ENCODE measurements around the gene ADGRD1. TPM values are rescaled to one million over a fixed set of nuclear protein-coding genes. Genes with fewer than 3 reads are reported as not detected.
"Not testable (repeated sequence)": the region's sequence is repeated elsewhere in the genome, so short reads cannot be mapped to it uniquely, and the experiment has no call there.

ADGRD1 gene
- total RNA-seq, 2 experiments from 2014 or later = 0.27 to 0.65 TPM

DNA sequence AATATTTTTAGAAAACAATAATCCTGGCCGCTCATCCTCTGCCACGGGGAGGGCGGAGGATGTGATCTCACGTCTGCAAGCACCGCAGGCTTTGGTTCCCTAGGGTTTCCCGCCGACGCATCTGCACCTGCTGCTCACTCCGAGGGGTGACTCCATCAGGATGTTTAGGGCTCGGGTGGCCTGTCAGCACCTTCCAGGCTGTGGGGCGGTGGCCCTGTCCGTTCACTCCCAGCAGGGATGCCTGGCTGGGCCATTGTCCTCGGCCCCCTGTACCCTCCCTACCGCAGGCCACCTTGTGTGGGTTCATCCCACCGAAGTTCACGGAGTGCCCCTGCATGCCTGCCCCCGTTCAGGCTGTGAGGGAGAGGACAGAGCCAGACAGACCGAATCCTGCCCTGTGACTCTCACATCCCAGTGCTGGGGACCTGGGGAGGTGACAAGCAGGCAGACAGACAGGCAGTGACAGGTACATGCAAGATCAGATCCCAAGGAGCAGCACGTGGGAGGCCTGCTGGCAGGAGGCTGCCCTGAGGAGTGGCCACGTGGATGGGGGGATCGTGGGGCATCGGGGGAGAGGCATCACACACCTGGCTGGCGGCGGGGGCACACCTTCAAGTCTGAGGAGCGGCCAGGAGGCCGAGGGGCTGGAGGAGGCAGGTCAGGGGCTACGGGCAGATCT is 112.6 kb downstream of the ADGRD1 start:
- Mint-ChIP-seq H3K4me1 (ENCODE audit: low read depth) (no peaks in the 10 kb centered on the region), H3K27ac (no peak overlapping the region), H3K36me3 (ENCODE audit: low read depth) (no peaks in the 10 kb centered on the region), H3K9me3 (no peaks in the 10 kb centered on the region), H3K27me3 (peaks cover 12% of the 10 kb centered on the region), H3K4me3 (no peak overlapping the region)
- ChIA-PET POLR2A (no interaction called here), CTCF (no interaction called here)
- no peak for DNase-seq
- intact Hi-C loops (cut with micrococcal nuclease) = no loop called here
- no peak for ATAC-seq
- TF ChIP-seq, protein P1, sequence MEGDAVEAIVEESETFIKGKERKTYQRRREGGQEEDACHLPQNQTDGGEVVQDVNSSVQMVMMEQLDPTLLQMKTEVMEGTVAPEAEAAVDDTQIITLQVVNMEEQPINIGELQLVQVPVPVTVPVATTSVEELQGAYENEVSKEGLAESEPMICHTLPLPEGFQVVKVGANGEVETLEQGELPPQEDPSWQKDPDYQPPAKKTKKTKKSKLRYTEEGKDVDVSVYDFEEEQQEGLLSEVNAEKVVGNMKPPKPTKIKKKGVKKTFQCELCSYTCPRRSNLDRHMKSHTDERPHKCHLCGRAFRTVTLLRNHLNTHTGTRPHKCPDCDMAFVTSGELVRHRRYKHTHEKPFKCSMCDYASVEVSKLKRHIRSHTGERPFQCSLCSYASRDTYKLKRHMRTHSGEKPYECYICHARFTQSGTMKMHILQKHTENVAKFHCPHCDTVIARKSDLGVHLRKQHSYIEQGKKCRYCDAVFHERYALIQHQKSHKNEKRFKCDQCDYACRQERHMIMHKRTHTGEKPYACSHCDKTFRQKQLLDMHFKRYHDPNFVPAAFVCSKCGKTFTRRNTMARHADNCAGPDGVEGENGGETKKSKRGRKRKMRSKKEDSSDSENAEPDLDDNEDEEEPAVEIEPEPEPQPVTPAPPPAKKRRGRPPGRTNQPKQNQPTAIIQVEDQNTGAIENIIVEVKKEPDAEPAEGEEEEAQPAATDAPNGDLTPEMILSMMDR (IDR thresholded peaks at IDR 0.05) = no peak

DNA sequence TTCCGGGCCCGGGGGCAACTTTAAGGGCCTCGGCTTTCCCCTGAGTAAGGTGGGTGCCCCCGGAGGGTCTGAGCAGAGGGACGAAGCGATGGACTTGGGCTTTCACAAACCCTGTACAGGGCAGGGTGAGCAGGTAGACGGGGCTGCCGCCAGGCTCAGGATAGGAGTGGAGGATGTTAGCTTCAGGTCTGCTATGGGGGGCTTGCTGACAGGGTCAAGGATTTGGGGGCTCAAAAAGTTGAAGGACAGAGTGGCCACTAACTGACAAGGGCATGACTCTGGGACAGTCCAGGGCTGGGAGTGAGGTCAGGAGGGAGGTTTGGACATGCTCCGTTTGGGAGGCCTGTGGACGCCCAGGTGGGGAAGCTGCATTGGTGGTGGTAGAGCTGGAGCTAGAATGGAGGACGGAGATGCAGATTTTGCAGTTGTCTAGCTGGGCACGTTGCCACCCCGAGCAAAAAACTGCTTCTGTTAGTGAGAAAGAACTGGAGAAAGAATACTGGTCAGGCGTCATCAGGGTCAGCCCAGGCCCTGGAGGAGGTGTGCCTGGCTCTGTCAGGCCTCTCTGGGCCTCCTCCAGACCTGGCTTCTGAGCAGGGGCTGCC is 113.3 kb downstream of the ADGRD1 start:
- ChIA-PET CTCF (no interaction called here), POLR2A (no interaction called here)
- no peaks in the 10 kb centered on the region for H3K9me3 Mint-ChIP-seq

DNA sequence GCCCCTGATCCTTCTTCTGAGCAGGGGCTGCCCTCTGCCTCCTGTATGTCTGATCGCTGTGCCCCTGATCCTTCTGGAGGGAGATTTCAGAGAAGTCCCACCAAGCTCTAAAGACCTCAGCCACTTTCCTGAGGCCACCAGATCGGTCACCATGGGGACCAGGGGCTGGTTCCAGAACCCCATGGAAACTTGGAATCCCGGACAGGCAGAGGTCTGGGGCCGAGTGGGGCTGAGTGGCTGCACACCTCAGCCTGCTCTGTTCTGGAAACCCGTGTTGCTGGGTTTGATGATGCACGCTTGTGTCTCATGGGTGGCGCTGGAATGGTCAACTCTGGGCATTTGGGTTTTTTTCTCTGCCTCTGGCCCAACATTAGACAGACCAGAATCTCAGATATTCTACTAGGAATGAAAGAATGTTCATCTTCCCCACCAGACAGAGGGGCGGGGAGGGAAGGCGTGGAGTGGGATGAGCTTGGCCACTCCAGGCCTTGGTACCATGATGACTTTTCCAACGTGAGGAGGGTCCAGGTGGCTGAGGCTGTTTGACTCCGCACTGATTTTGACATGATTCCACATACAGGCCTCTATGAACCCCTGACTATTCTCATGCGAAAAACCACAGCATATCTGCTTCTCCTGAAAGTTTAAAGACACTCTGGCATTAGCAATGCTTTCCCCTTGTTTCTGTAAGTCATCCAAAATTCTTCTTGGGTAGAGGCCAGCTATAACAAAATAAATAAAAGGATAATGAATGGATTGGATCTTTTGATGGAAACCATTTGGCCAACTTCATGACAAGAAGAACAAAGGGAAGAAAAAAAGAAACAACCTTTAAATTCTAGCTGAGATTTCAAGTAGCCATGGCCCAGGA is 114.5 kb downstream of the ADGRD1 start:
- H3K4me1 Mint-ChIP-seq (ENCODE audit: low read depth) = no peaks in the 10 kb centered on the region
- intact Hi-C loops (cut with micrococcal nuclease) = no loop called here

More for the DNA sequence above, 113.3 kb downstream of the ADGRD1 start:
- no peaks in the 10 kb centered on the region for H3K36me3 Mint-ChIP-seq (ENCODE audit: low read depth)
- H3K4me3 Mint-ChIP-seq = no peak overlapping the region
- no peak for ATAC-seq
- H3K4me1 Mint-ChIP-seq (ENCODE audit: low read depth) = no peaks in the 10 kb centered on the region
- DNase-seq = no peak
- TF ChIP-seq, protein P1 (IDR thresholded peaks at IDR 0.05) = no peak
- no peak overlapping the region for H3K27ac Mint-ChIP-seq
- intact Hi-C loops (cut with micrococcal nuclease) = no loop called here
- peaks cover 12% of the 10 kb centered on the region for H3K27me3 Mint-ChIP-seq

DNA sequence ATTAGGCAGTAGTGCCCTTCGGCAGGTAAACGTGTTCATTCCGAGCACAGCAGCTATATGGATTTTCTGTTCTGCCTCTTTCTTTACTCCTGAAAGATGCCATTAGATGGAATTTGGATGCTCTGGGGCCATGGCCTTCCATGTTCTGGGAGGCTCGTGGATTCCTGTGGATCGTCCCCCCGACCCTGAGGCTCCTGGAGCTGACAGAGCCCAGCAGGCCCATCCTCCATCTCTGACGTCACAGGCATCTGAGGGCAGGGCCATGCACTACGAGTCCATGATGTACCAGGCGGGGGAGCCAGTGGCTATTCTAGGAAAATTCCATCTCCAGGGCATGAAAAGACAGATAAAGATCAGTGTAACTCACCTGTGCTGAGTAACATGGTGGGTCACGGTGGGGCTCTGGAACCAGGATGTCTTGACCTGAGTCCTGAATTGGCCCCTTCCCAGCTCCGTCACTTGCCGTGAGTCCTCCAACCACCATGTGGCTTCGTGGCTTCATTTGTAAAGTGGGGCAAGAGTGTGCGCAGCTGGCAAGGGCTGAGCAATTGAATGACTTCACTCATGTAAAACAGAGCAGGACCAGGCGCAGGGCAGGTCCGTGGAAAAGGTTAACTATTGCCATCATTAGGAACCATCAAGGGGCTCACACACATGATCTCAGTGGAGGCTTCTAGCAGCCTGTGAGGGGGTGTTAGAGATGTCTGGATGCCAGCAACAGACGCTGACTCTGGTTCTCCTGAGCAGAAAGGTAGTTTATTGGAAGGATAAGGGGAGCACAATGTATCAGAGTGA is 115.4 kb downstream of the ADGRD1 start:
- H3K36me3 Mint-ChIP-seq (ENCODE audit: low read depth); H3K9me3 Mint-ChIP-seq; H3K27me3 Mint-ChIP-seq; H3K4me1 Mint-ChIP-seq (ENCODE audit: low read depth); intact Hi-C loops (cut with micrococcal nuclease); DNase-seq; H3K4me3 Mint-ChIP-seq; H3K27ac Mint-ChIP-seq: not testable (repeated sequence)
- POLR2A ChIA-PET = interaction anchor here (0.8 kb wide), 1 partner anchor 63 kb away, joined by 3 read pairs; no protein-coding TSS in a partner anchor
- CTCF ChIA-PET = interaction anchor here (1.6 kb wide), 1 partner anchor 36 kb away, joined by 5 read pairs; no protein-coding TSS in a partner anchor
- peak; percentile 34 for ATAC-seq

More for the DNA sequence above, 114.5 kb downstream of the ADGRD1 start:
- Mint-ChIP-seq H3K36me3 (ENCODE audit: low read depth) (no peaks in the 10 kb centered on the region), H3K9me3 (no peaks in the 10 kb centered on the region), H3K27ac (no peak overlapping the region), H3K27me3 (peaks cover 10% of the 10 kb centered on the region), H3K4me3 (no peak overlapping the region)
- POLR2A ChIA-PET = interaction anchor here (0.8 kb wide), 1 partner anchor 64 kb away, joined by 3 read pairs; no protein-coding TSS in a partner anchor
- ATAC-seq (no peak), DNase-seq (no peak)
- TF ChIP-seq, protein P1 (IDR thresholded peaks at IDR 0.05) = no peak
- CTCF ChIA-PET = interaction anchor here (1.6 kb wide), 1 partner anchor 37 kb away, joined by 5 read pairs; no protein-coding TSS in a partner anchor

DNA sequence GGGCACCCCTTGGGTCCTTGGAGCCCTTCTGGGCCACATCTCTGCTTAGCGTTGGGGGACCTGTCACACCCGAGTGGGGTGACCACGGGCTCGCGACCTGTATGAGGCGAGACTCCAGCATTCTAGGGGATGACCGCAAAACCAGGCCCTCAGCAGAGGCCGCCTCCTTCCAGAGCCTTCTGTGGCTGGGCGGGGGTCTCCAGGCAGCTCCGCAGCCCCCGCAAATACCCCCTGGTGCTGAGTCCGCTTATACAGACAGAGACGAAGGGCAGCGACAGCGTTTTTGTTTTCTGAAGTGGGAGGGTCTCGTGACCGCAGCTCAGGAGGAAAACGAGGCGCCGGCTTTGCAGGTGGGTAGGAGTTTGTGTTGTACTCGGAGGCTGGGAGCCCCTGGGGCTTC is 116.4 kb downstream of the ADGRD1 start:
- H3K27me3 Mint-ChIP-seq; H3K4me1 Mint-ChIP-seq (ENCODE audit: low read depth); H3K27ac Mint-ChIP-seq; CTCF ChIA-PET; ATAC-seq; H3K9me3 Mint-ChIP-seq; DNase-seq; intact Hi-C loops (cut with micrococcal nuclease); H3K36me3 Mint-ChIP-seq (ENCODE audit: low read depth); H3K4me3 Mint-ChIP-seq; POLR2A ChIA-PET: not testable (repeated sequence)

DNA sequence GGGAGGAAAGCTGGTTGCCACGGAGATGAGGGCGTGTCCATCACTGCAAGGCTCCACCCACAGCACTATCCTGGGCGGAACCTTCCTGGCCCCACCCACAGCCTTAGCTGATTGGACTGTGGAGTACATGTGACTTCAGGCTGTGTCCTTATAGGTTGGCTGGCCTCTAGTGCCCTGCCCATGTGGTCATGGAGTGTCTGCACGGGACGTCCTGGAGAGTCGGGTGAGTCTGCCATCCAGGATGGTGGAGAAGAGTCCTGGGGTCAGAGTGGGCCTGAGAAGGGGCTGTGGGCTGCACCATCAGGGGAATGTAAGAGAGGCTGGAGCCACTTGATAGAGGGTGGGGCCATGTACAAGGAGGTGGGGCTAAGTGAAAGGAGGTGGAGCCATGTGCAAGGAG is 117.0 kb downstream of the ADGRD1 start:
- H3K27ac Mint-ChIP-seq; H3K4me3 Mint-ChIP-seq; POLR2A ChIA-PET; H3K9me3 Mint-ChIP-seq; CTCF ChIA-PET; H3K27me3 Mint-ChIP-seq; intact Hi-C loops (cut with micrococcal nuclease); DNase-seq; H3K36me3 Mint-ChIP-seq (ENCODE audit: low read depth); H3K4me1 Mint-ChIP-seq (ENCODE audit: low read depth): not testable (repeated sequence)
- ATAC-seq = peak; percentile 49

DNA sequence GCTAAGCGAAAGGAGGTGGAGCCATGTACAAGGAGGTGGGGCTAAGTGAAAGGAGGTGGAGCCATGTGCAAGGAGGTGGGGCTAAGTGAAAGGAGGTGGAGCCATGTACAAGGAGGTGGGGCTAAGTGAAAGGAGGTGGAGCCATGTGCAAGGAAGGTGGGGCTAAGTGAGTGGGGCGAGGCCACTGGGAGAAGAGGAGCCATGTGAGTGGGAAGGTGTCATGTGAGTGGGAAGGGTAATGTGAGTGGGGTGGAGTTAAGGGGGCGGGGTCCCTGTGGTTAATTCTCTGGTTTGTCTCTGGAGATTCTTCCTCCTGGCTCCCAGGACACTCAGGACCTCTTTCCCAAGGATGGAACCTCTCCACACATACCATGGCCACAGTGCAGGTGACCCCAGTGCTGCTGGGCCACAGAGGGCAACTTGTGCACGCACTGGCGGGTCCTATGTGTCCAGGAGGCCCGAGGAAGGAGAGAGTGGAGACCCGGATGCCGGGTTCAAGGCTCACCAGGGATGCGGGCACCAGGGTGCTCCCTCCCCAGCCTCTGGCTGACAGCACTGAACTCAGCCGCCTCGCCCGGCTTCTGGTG is 117.6 kb downstream of the ADGRD1 start:
- H3K4me3 Mint-ChIP-seq; H3K9me3 Mint-ChIP-seq; H3K4me1 Mint-ChIP-seq (ENCODE audit: low read depth); H3K27ac Mint-ChIP-seq; POLR2A ChIA-PET; H3K36me3 Mint-ChIP-seq (ENCODE audit: low read depth); ATAC-seq; DNase-seq; intact Hi-C loops (cut with micrococcal nuclease); CTCF ChIA-PET; H3K27me3 Mint-ChIP-seq: not testable (repeated sequence)

DNA sequence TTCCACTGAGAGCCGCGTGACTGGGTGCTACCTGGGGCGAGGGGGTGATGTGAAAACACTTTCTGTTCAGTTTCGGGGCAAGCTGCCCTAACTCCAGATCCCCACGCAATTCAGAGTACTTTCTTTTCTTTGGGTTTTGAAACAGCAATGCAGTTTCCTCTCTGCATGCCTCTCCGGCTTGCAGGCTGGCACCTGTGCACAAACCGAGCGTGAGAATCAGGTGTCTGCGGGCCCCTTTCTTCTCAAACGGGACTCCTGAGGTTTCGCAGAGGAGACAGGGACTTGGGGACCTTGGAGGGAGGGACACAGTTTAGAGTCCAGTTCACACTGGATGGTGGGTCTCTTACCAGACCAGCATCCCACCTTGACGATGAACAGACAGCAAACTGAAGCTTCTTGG is 118.2 kb downstream of the ADGRD1 start:
- H3K27ac Mint-ChIP-seq; CTCF ChIA-PET; H3K4me1 Mint-ChIP-seq (ENCODE audit: low read depth); H3K9me3 Mint-ChIP-seq; intact Hi-C loops (cut with micrococcal nuclease); POLR2A ChIA-PET; ATAC-seq; H3K27me3 Mint-ChIP-seq; H3K36me3 Mint-ChIP-seq (ENCODE audit: low read depth); DNase-seq; H3K4me3 Mint-ChIP-seq: not testable (repeated sequence)
